Bronchial epithelial cell (primary cell): Measurements from ENCODE around the gene DNAH6. TPM values are rescaled to one million over a fixed set of nuclear protein-coding genes. Genes with fewer than 3 reads are reported as not detected.

ENCODE experiments used
- DNase-seq: peaks from one replicate; pipeline ENCODE4 v3.0.0-alpha.2; 2010; ENCODE audit warnings: low read depth
- FAIRE-seq: peaks from 2 replicates; lab custom pipeline; 2011; peaks lifted over from hg19 to GRCh38; lab: Jason Lieb, UNC
- H3K27me3 ChIP-seq: 2 replicates; pipeline ENCODE4 v1.5.1; 2011; ENCODE audit warnings: low read length; ENCODE audit not compliant: control insufficient read depth, insufficient read depth
- H3K36me3 ChIP-seq: 2 replicates; pipeline ENCODE4 v1.5.1; 2011; ENCODE audit warnings: low read length; ENCODE audit not compliant: control insufficient read depth, insufficient read depth
- H3K4me3 ChIP-seq: 2 replicates; pipeline ENCODE4 v1.5.1; 2011; ENCODE audit warnings: mild to moderate bottlenecking, low read depth, low read length, control low read depth
- CTCF ChIP-seq: IDR thresholded peaks from 2 replicates; pipeline ENCODE4 v1.5.1; 2011; ENCODE audit warnings: mild to moderate bottlenecking, moderate library complexity, low read length, control low read depth, inconsistent platforms; ENCODE audit not compliant: insufficient read depth, severe bottlenecking
- total RNA-seq: library from RNA; depleted of rRNA; stranded (reverse); fragments of >200 nt; gene quantifications from 2 replicates; pipeline ENCODE4 v1.2.1, GENCODE V29; 2014

Gene DNAH6
- total RNA-seq, 1 donor from 2014 or later, result under 0.01 TPM

DNA sequence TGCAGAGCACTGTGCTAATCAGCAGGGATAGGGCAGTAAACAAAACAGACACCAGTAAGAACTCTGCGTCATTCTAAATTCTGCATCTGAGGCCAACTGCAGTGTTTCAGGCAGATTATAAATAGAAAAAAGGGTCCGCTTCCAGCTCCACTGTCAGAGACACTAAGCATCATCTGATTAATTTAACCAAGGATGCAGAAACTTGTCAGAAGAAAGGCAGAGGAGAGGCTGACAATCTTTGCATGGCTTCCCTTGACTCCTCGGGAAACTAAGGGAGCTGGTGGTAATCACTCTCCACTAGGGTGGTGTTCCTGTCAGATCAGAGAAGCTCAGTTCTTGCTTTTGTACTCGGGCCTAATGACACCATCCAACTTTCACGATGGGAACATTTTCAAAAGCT, 123.5 kb downstream of the DNAH6 start:
- H3K27me3 ChIP-seq, result no peaks in the 10 kb centered on the region
- no peak overlapping the region for H3K4me3 ChIP-seq
- FAIRE-seq (no peak), DNase-seq (no peak)
- no peak for TF ChIP-seq CTCF
- no peaks in the 10 kb centered on the region for H3K36me3 ChIP-seq

DNA sequence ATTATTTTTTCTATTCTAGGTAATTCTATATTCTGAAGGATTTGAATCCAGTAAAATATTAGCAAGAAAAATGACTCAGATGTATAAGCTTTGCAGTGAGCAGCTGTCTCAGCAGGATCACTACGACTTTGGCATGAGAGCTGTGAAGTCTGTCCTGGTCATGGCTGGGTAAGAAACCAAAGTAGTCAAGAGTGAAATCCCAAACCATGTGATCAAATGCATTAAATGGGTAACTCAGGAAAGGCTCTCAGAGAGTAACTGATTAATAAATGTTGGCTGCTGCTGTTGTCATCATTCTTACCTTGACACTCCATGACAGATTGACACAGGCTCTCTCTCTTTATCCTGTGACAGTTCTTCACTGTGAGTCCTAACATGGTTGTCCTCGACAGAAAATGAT, 124.1 kb downstream of the DNAH6 start:
- Histone ChIP-seq H3K27me3 (no peaks in the 10 kb centered on the region), H3K36me3 (no peaks in the 10 kb centered on the region), H3K4me3 (no peak overlapping the region)
- TF ChIP-seq CTCF, result no peak
- FAIRE-seq (no peak), DNase-seq (no peak)

GRCh38 chr2:84641021-84641420, 124.7 kb downstream of the DNAH6 start:
- H3K36me3 ChIP-seq, result no peaks in the 10 kb centered on the region
- H3K4me3 ChIP-seq, result no peak overlapping the region
- H3K27me3 ChIP-seq, result no peaks in the 10 kb centered on the region
- DNase-seq, result no peak
- TF ChIP-seq CTCF, result no peak
- FAIRE-seq, result no peak

GRCh38 chr2:84643991-84644390, 127.7 kb downstream of the DNAH6 start:
- FAIRE-seq (no peak), DNase-seq (no peak)
- TF ChIP-seq CTCF, result no peak

GRCh38 chr2:84646514-84646913, 130.2 kb downstream of the DNAH6 start:
- no peak overlapping the region for H3K4me3 ChIP-seq
- no peak for TF ChIP-seq CTCF
- DNase-seq (no peak), FAIRE-seq (no peak)
- no peaks in the 10 kb centered on the region for H3K36me3 ChIP-seq
- no peaks in the 10 kb centered on the region for H3K27me3 ChIP-seq

More at GRCh38 chr2:84643991-84644390, 127.7 kb downstream of the DNAH6 start:
- H3K27me3 ChIP-seq, result no peaks in the 10 kb centered on the region
- no peaks in the 10 kb centered on the region for H3K36me3 ChIP-seq
- H3K4me3 ChIP-seq, result no peak overlapping the region

GRCh38 chr2:84647267-84647666, 131.0 kb downstream of the DNAH6 start:
- Histone ChIP-seq H3K27me3 (no peaks in the 10 kb centered on the region), H3K4me3 (no peak overlapping the region), H3K36me3 (no peaks in the 10 kb centered on the region)
- DNase-seq (no peak), FAIRE-seq (no peak)
- no peak for TF ChIP-seq CTCF
